ENCODE results near the gene SRSF10. TPM values are rescaled to one million over a fixed set of nuclear protein-coding genes. Genes with fewer than 3 reads are reported as not detected.
A peak's percentile ranks its signal among the peaks of the same experiment; 100 is the strongest.

SRSF10 gene
- total and polyA plus RNA-seq, 9 of the 15 experiments (the other 6 are each of a cell fraction or from before 2014, with no cell fraction given), result 154 to 264 (median 205) TPM

DNA sequence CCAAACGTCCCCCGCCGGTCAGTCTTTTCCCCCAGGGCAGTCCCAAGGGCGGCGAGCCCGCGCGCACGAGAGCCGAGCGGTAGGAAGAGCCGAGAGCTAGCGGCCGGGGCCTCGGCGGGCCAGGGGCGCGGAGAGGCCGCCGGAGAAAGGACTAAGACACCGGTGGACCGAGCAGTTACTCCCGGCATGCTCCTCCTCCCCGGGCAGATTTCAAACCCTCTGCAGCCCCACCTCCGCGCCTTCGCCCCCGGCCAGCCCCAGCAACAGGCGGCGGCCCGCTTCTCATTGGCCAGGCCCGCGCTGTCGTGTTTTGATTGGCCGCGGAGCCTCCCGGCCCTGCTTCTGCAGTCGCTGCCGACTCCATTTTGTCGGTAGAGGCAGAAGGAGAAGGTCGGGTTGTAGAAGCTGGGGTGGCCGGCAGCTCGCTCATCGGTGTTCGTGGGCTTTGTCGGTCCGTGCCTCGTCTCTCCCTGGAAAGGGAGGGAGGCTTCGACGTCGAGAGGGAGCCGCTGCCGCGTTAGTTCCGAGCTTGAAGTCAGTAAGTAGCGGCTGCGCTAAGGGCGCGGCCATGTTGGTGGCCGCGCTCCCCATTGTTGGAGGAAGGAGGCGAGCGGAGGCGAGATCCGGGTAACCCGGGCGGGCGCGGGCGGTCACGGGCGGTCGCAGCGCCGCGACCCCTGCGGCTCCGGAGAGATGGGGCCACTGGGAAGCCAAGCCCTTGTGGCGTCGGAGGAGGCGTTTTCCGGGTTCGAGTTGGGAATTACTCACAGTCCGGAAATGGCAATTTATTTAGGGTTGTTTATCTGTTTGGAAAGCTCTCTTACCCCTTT is 20.5 kb downstream of the SRSF10 start, which contains the start of gene PNRC2 (continued):
- TF ChIP-seq, protein P1, sequence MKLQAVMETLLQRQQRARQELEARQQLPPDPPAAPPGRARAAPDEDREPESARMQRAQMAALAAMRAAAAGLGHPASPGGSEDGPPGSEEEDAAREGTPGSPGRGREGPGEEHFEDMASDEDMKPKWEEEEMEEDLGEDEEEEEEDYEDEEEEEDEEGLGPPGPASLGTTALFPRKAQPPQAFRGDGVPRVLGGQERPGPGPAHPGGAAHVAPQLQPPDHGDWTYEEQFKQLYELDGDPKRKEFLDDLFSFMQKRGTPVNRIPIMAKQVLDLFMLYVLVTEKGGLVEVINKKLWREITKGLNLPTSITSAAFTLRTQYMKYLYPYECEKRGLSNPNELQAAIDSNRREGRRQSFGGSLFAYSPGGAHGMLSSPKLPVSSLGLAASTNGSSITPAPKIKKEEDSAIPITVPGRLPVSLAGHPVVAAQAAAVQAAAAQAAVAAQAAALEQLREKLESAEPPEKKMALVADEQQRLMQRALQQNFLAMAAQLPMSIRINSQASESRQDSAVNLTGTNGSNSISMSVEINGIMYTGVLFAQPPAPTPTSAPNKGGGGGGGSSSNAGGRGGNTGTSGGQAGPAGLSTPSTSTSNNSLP (IDR thresholded peaks at IDR 0.05; ENCODE audit: borderline replicate concordance, low read depth, low read length), result no peak
- TF ChIP-seq ASH1L (IDR thresholded peaks at IDR 0.05; ENCODE audit: borderline replicate concordance, low read depth, partially characterized antibody) (peak; percentile 82), MECOM (CRISPR knock-in tag; IDR thresholded peaks at IDR 0.05) (no peak), SIN3A (IDR thresholded peaks at IDR 0.05; ENCODE audit: borderline replicate concordance in 2 of 2, control insufficient read depth in 1 of 2, low read depth in 2 of 2, low read length in 2 of 2) (peak; percentile 31 to 62; a peak in 2 of 4 replicates), HIVEP1 (CRISPR knock-in tag; IDR thresholded peaks at IDR 0.05) (0 out of 2 replicates have a peak, but pooled peaks have one; percentile 68), ZBED1 (IDR thresholded peaks at IDR 0.05) (0 out of 2 replicates have a peak, but pooled peaks have one; percentile 55), CBFA2T2 (conservative IDR thresholded peaks at IDR 0.05) (0 out of 2 replicates have a peak, but pooled peaks have one; percentile 6), POLR2A (conservative IDR thresholded peaks at IDR 0.05) (peak; percentile 99), TOE1 (IDR thresholded peaks at IDR 0.05; ENCODE audit: borderline replicate concordance) (peak; percentile 37), TOE1 (CRISPR knock-in tag; IDR thresholded peaks at IDR 0.05; ENCODE audit: borderline replicate concordance, low read depth) (no peak), BRCA1 (IDR thresholded peaks at IDR 0.05) (no peak), BRCA1 (CRISPR knock-in tag; IDR thresholded peaks at IDR 0.05) (no peak), TRIM28 (IDR thresholded peaks at IDR 0.05) (peak; percentile 49; the same call in 1 of the 2 replicates), ILK (tag; IDR thresholded peaks at IDR 0.05; ENCODE audit: borderline replicate concordance, low read depth) (no peak), POLR2G (IDR thresholded peaks at IDR 0.05; ENCODE audit: low read depth, low read length) (peak; percentile 99), RBM39 (optimal IDR thresholded peaks at IDR 0.05; ENCODE audit: low read depth, low read length) (no peak), RAD51 (IDR thresholded peaks at IDR 0.05; ENCODE audit: borderline replicate concordance, low read depth) (no peak), CREM (IDR thresholded peaks at IDR 0.05; ENCODE audit: low read depth) (peak; percentile 63; the same call in 1 of the 2 replicates), NFE2L1 (tag; IDR thresholded peaks at IDR 0.05; ENCODE audit: borderline replicate concordance, low read depth) (no peak), ZNF24 (IDR thresholded peaks at IDR 0.05) (no peak), NR2F6 (CRISPR knock-in tag; IDR thresholded peaks at IDR 0.05) (peak; percentile 73; the same call in 1 of the 2 replicates)
- TF ChIP-seq, protein P2, sequence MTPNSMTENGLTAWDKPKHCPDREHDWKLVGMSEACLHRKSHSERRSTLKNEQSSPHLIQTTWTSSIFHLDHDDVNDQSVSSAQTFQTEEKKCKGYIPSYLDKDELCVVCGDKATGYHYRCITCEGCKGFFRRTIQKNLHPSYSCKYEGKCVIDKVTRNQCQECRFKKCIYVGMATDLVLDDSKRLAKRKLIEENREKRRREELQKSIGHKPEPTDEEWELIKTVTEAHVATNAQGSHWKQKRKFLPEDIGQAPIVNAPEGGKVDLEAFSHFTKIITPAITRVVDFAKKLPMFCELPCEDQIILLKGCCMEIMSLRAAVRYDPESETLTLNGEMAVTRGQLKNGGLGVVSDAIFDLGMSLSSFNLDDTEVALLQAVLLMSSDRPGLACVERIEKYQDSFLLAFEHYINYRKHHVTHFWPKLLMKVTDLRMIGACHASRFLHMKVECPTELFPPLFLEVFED (CRISPR knock-in tag; conservative IDR thresholded peaks at IDR 0.05), result no peak
- TF ChIP-seq, protein P3, sequence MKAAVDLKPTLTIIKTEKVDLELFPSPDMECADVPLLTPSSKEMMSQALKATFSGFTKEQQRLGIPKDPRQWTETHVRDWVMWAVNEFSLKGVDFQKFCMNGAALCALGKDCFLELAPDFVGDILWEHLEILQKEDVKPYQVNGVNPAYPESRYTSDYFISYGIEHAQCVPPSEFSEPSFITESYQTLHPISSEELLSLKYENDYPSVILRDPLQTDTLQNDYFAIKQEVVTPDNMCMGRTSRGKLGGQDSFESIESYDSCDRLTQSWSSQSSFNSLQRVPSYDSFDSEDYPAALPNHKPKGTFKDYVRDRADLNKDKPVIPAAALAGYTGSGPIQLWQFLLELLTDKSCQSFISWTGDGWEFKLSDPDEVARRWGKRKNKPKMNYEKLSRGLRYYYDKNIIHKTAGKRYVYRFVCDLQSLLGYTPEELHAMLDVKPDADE (conservative IDR thresholded peaks at IDR 0.05; ENCODE audit: control insufficient read depth, low read depth, low read length), result no peak
- TF ChIP-seq, protein P4, sequence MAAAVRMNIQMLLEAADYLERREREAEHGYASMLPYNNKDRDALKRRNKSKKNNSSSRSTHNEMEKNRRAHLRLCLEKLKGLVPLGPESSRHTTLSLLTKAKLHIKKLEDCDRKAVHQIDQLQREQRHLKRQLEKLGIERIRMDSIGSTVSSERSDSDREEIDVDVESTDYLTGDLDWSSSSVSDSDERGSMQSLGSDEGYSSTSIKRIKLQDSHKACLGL (CRISPR knock-in tag; IDR thresholded peaks at IDR 0.05; ENCODE audit: borderline replicate concordance, poor library complexity, severe bottlenecking), result peak; percentile 2

Measured in K562 (cell line).